Caco-2 (cell line): ENCODE measurements around the gene RBKS. TPM values are rescaled to one million over a fixed set of nuclear protein-coding genes. Genes with fewer than 3 reads are reported as not detected.

Source experiments
- BruUV-seq: library from RNA; stranded (reverse); fragments of 400-500 nt; replicated peaks from 2 replicates; lab custom pipeline; 2021; lab: Mats Ljungman, UMichigan
- CTCF ChIA-PET: fragments of 300-600 bp; sonication (Branson Sonifier 250); formaldehyde crosslinking; loops from one replicate; lab custom pipeline; 2022; ENCODE audit warnings: antibody characterized with exemption; lab: Charles Lee
- POLR2A ChIA-PET: fragments of 300-600 bp; sonication (Branson Sonifier 250); formaldehyde crosslinking; loops from one replicate; lab custom pipeline; 2022; ENCODE audit warnings: antibody characterized with exemption; lab: Charles Lee
- DNase-seq, 2 experiments: peaks; one replicate each; pipeline versions ENCODE4 v3.0.0 to v3.0.0-alpha.2; 2020 to 2022
- H3K27me3 ChIP-seq: replicated peaks from 2 replicates; pipeline ENCODE4 v1.6.0; 2011; ENCODE audit warnings: low read length; ENCODE audit not compliant: control insufficient read depth, insufficient read depth
- H3K36me3 ChIP-seq: 2 replicates; pipeline ENCODE4 v1.5.1; 2011; ENCODE audit warnings: low read length; ENCODE audit not compliant: control insufficient read depth, insufficient read depth
- H3K4me1 ChIP-seq: fragments of 250-450 bp; sonication (Bioruptor Pico); 2 replicates; pipeline ENCODE4 v1.5.1; 2020; ENCODE audit warnings: mild to moderate bottlenecking
- H3K4me3 ChIP-seq: 2 replicates; pipeline ENCODE4 v1.5.1; 2011; ENCODE audit warnings: low read depth, mild to moderate bottlenecking, control low read depth, low read length
- H3K9me3 ChIP-seq: fragments of 250-450 bp; sonication (Bioruptor Pico); 2 replicates; pipeline ENCODE4 v1.5.1; 2020; ENCODE audit warnings: mild to moderate bottlenecking, moderate library complexity
- H3K27ac Mint-ChIP-seq: one replicate; pipeline ENCODE4 v1.8.0; 2022; ENCODE audit warnings: mixed read lengths; ENCODE audit not compliant: unreplicated experiment
- H3K27me3 Mint-ChIP-seq: one replicate; pipeline ENCODE4 v1.8.0; 2022; ENCODE audit warnings: mixed read lengths; ENCODE audit not compliant: insufficient read depth, unreplicated experiment
- H3K36me3 Mint-ChIP-seq: one replicate; pipeline ENCODE4 v1.8.0; 2022; ENCODE audit warnings: mild to moderate bottlenecking, mixed read lengths; ENCODE audit not compliant: insufficient read depth, unreplicated experiment
- H3K4me1 Mint-ChIP-seq: one replicate; pipeline ENCODE4 v1.8.0; 2022; ENCODE audit warnings: low read depth, mixed read lengths; ENCODE audit not compliant: unreplicated experiment
- H3K4me3 Mint-ChIP-seq: one replicate; pipeline ENCODE4 v1.8.0; 2022; ENCODE audit warnings: mild to moderate bottlenecking, moderate library complexity, mixed read lengths; ENCODE audit not compliant: unreplicated experiment
- H3K9me3 Mint-ChIP-seq: one replicate; pipeline ENCODE4 v1.8.0; 2022; ENCODE audit warnings: mixed read lengths; ENCODE audit not compliant: unreplicated experiment
- intact Hi-C: fragments of 100-400 bp; cut with micrococcal nuclease; formaldehyde crosslinking; loops from one replicate; pipeline ENCODE4 v1.10.0; 2022; ENCODE audit not compliant: unreplicated experiment
- total RNA-seq: library from RNA; stranded (reverse); gene quantifications from 2 replicates; pipeline ENCODE4 v1.2.3, GENCODE V29; 2022
- TF ChIP-seq, protein P1 (sequence below), 2 experiments: fragments of 200-600 bp in 1 of 2; IDR thresholded peaks; 1 replicate in 1 of 2; 2 replicates in 1 of 2; pipeline versions ENCODE4 v1.5.1 to v1.8.0; 2011 to 2022; ENCODE audit warnings: antibody characterized with exemption in 1 of 2, control low read depth in 1 of 2, inconsistent platforms in 1 of 2, low read depth in 1 of 2, low read length in 1 of 2, mild to moderate bottlenecking in 1 of 2, moderate library complexity in 1 of 2; ENCODE audit not compliant: insufficient read depth in 1 of 2, severe bottlenecking in 1 of 2, unreplicated experiment in 1 of 2

RBKS gene
- total RNA-seq, 1 experiment from 2014 or later, result 7.4 TPM

DNA sequence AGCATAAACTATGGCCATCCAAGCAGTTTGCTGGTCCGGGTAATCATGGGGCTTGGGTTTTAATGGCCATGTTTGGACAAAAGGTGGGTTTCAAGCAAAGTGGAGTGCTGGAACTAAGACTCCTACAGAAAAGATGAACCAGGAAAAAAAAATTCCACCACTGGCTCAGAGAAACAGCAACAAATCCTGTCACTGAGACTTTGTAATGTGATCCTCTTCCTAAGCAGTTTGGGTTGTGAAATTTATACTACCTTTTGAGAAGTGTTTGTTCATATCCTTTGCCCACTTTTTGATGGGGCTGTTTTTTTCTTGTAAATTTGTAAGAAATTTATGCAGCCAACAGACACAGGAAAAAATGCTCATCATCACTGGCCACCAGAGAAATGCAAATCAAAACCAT lies 78.4 kb downstream of the RBKS start:
- ChIA-PET POLR2A (no interaction called here), CTCF (no interaction called here)
- Mint-ChIP-seq H3K4me3 (no peak overlapping the region), H3K9me3 (no peaks in the 10 kb centered on the region), H3K4me1 (no peaks in the 10 kb centered on the region), H3K27ac (no peak overlapping the region), H3K27me3 (no peaks in the 10 kb centered on the region), H3K36me3 (no peaks in the 10 kb centered on the region)
- Histone ChIP-seq H3K4me3 (no peak overlapping the region), H3K9me3 (no peaks in the 10 kb centered on the region), H3K4me1 (no peaks in the 10 kb centered on the region), H3K36me3 (no peaks in the 10 kb centered on the region), H3K27me3 (no peaks in the 10 kb centered on the region)
- TF ChIP-seq, protein P1, sequence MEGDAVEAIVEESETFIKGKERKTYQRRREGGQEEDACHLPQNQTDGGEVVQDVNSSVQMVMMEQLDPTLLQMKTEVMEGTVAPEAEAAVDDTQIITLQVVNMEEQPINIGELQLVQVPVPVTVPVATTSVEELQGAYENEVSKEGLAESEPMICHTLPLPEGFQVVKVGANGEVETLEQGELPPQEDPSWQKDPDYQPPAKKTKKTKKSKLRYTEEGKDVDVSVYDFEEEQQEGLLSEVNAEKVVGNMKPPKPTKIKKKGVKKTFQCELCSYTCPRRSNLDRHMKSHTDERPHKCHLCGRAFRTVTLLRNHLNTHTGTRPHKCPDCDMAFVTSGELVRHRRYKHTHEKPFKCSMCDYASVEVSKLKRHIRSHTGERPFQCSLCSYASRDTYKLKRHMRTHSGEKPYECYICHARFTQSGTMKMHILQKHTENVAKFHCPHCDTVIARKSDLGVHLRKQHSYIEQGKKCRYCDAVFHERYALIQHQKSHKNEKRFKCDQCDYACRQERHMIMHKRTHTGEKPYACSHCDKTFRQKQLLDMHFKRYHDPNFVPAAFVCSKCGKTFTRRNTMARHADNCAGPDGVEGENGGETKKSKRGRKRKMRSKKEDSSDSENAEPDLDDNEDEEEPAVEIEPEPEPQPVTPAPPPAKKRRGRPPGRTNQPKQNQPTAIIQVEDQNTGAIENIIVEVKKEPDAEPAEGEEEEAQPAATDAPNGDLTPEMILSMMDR (IDR thresholded peaks at IDR 0.05; ENCODE audit: insufficient read depth in 1 of 2, low read depth in 1 of 2, low read length in 1 of 2, severe bottlenecking in 1 of 2, unreplicated experiment in 1 of 2), result no peak
- DNase-seq, result no peak
- intact Hi-C loops, result no loop called here
- no TSS peak for BruUV-seq

DNA sequence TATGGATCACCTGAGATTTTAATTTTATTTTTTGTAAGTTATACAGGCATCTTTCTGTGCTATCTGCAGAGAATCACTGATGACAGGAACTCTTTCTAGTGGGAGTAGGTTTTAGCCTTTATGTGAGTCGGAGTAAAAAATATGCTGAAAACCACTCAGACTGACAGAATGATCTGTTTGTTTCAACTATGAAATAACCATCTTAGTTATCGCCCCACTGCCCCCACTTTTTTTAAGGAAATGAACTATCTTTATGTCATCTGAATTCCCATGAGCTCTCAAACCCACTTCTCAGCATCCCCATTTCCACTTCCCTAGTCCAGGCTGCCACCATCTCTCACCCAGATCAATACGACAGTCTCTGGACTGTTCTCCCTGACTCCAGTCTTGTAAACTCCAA lies 79.7 kb downstream of the RBKS start:
- H3K36me3 Mint-ChIP-seq, result no peaks in the 10 kb centered on the region
- no peaks in the 10 kb centered on the region for H3K27me3 ChIP-seq
- no peaks in the 10 kb centered on the region for H3K9me3 ChIP-seq
- intact Hi-C loops, result no loop called here
- no peaks in the 10 kb centered on the region for H3K4me1 Mint-ChIP-seq
- TF ChIP-seq, protein P1 (IDR thresholded peaks at IDR 0.05; ENCODE audit: insufficient read depth in 1 of 2, low read depth in 1 of 2, low read length in 1 of 2, severe bottlenecking in 1 of 2, unreplicated experiment in 1 of 2), result no peak
- DNase-seq, result no peak
- no peaks in the 10 kb centered on the region for H3K9me3 Mint-ChIP-seq
- H3K4me3 Mint-ChIP-seq, result no peak overlapping the region
- H3K4me3 ChIP-seq, result no peak overlapping the region
- no peaks in the 10 kb centered on the region for H3K4me1 ChIP-seq
- no TSS peak for BruUV-seq
- H3K27ac Mint-ChIP-seq, result no peak overlapping the region
- POLR2A ChIA-PET, result no interaction called here
- CTCF ChIA-PET, result interaction anchor here (0.6 to 1.6 kb wide), 2 partner anchors 58 to 419 kb away, joined by 3 read pairs; no protein-coding TSS in a partner anchor
- H3K36me3 ChIP-seq, result no peaks in the 10 kb centered on the region
- H3K27me3 Mint-ChIP-seq, result no peaks in the 10 kb centered on the region

DNA sequence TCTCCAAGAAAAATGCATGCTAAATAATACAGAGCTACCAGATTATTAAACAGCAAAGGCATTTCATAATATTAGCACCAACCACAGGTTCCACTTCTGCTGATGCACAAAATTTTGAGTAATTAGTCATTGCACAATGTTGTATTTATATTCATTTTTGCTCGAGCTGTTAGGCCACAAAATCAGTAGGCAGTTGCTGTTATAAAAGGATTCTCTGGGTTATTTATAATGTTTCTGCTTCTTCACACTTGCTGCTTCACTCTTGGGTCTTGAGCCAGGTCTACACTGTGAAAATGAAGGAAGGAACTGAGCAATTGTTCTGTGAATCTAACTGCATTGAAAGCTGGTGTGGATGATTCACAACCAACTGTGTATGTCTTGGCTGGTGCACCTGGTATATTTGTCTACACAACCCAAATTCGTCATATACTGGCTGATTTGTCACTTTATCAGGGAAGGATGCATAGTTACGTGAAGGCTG lies 80.4 kb downstream of the RBKS start:
- H3K27me3 Mint-ChIP-seq, result no peaks in the 10 kb centered on the region
- Histone ChIP-seq H3K4me3 (no peak overlapping the region), H3K9me3 (no peaks in the 10 kb centered on the region), H3K27me3 (no peaks in the 10 kb centered on the region), H3K4me1 (peaks cover 1% of the 10 kb centered on the region; the same call in 1 of the 2 replicates), H3K36me3 (no peaks in the 10 kb centered on the region)
- TF ChIP-seq, protein P1 (IDR thresholded peaks at IDR 0.05; ENCODE audit: insufficient read depth in 1 of 2, low read depth in 1 of 2, low read length in 1 of 2, severe bottlenecking in 1 of 2, unreplicated experiment in 1 of 2), result no peak
- no peak overlapping the region for H3K27ac Mint-ChIP-seq
- H3K9me3 Mint-ChIP-seq, result no peaks in the 10 kb centered on the region
- intact Hi-C loops, result loop anchor here (5.0 to 10.0 kb wide), 2 partner anchors 75 to 642 kb away; no protein-coding TSS in a partner anchor
- DNase-seq, result no peak
- H3K4me3 Mint-ChIP-seq, result no peak overlapping the region
- no TSS peak for BruUV-seq
- no peaks in the 10 kb centered on the region for H3K4me1 Mint-ChIP-seq
- ChIA-PET CTCF (interaction anchor here (0.6 to 1.6 kb wide), 2 partner anchors 57 to 420 kb away, joined by 3 read pairs; no protein-coding TSS in a partner anchor), POLR2A (no interaction called here)
- H3K36me3 Mint-ChIP-seq, result no peaks in the 10 kb centered on the region
